GM23338 (cell line): ENCODE results near the gene SPC24.

Experiments used
- CREB1 ChIP-seq: fragments of 250-450 bp; sonication (Bioruptor Pico); IDR thresholded peaks from 2 replicates; pipeline ENCODE4 v1.5.0; 2020; ENCODE audit warnings: low read depth, mild to moderate bottlenecking, moderate library complexity
- ETS1 ChIP-seq: IDR thresholded peaks from 2 replicates; pipeline ENCODE4 v1.6.1; 2016; ENCODE audit warnings: antibody characterized with exemption
- EZH2 ChIP-seq: fragments of 200-600 bp; sonication (generic); IDR thresholded peaks from one replicate; pipeline ENCODE4 v1.8.0; 2017; ENCODE audit warnings: antibody characterized with exemption, mild to moderate bottlenecking, low read depth; ENCODE audit not compliant: unreplicated experiment
- EZH2phosphoT487 ChIP-seq: fragments of 200-600 bp; sonication (generic); IDR thresholded peaks from one replicate; pipeline ENCODE4 v1.8.1; 2018; ENCODE audit warnings: antibody characterized with exemption; ENCODE audit not compliant: unreplicated experiment
- JUNB ChIP-seq: IDR thresholded peaks from one replicate; pipeline ENCODE4 v1.6.1; 2016; ENCODE audit warnings: antibody characterized with exemption; ENCODE audit not compliant: unreplicated experiment
- NANOG ChIP-seq: IDR thresholded peaks from 2 replicates; pipeline ENCODE4 v1.6.1; 2016; ENCODE audit warnings: antibody characterized with exemption, borderline replicate concordance
- POLR2AphosphoS5 ChIP-seq: IDR thresholded peaks from 2 replicates; pipeline ENCODE4 v1.6.1; 2016; ENCODE audit warnings: antibody characterized with exemption, low read depth
- REST ChIP-seq: IDR thresholded peaks from one replicate; pipeline ENCODE4 v1.6.1; 2018; ENCODE audit warnings: antibody characterized with exemption; ENCODE audit not compliant: unreplicated experiment
- STAT1 ChIP-seq: IDR thresholded peaks from one replicate; pipeline ENCODE4 v1.6.1; 2016; ENCODE audit warnings: antibody characterized with exemption; ENCODE audit not compliant: unreplicated experiment
- ZNF114 ChIP-seq: fragments of 250-450 bp; sonication (Bioruptor Pico); IDR thresholded peaks from 2 replicates; pipeline ENCODE4 v1.5.0; 2020; ENCODE audit warnings: mild to moderate bottlenecking, moderate library complexity
- ZNF331 ChIP-seq: fragments of 250-450 bp; sonication (Bioruptor Pico); IDR thresholded peaks from 2 replicates; pipeline ENCODE4 v1.5.0; 2020; ENCODE audit warnings: low read depth, mild to moderate bottlenecking, moderate library complexity
- ZNF462 ChIP-seq: fragments of 250-450 bp; sonication (Bioruptor Pico); IDR thresholded peaks from 2 replicates; pipeline ENCODE4 v1.5.0; 2020; ENCODE audit warnings: mild to moderate bottlenecking, moderate library complexity
- TF ChIP-seq, protein P1 (sequence below), 2 experiments: fragments of 200-600 bp in 1 of 2; sonication (generic) in 1 of 2; conservative IDR thresholded peaks; 2 replicates each; pipeline versions ENCODE4 v1.5.1 to v1.6.1; 2016 to 2017; ENCODE audit warnings: antibody characterized with exemption in 2 of 2, low read depth in 2 of 2, mild to moderate bottlenecking in 2 of 2, moderate library complexity in 1 of 2

- TF ChIP-seq EZH2 (no peak), POLR2AphosphoS5 (no peak), JUNB (no peak), EZH2phosphoT487 (no peak), CREB1 (CRISPR knock-in tag) (no peak), REST (no peak), ETS1 (no peak), ZNF331 (CRISPR knock-in tag) (no peak), STAT1 (no peak), ZNF114 (CRISPR knock-in tag) (no peak), NANOG (no peak), ZNF462 (no peak)
- TF ChIP-seq, protein P1, sequence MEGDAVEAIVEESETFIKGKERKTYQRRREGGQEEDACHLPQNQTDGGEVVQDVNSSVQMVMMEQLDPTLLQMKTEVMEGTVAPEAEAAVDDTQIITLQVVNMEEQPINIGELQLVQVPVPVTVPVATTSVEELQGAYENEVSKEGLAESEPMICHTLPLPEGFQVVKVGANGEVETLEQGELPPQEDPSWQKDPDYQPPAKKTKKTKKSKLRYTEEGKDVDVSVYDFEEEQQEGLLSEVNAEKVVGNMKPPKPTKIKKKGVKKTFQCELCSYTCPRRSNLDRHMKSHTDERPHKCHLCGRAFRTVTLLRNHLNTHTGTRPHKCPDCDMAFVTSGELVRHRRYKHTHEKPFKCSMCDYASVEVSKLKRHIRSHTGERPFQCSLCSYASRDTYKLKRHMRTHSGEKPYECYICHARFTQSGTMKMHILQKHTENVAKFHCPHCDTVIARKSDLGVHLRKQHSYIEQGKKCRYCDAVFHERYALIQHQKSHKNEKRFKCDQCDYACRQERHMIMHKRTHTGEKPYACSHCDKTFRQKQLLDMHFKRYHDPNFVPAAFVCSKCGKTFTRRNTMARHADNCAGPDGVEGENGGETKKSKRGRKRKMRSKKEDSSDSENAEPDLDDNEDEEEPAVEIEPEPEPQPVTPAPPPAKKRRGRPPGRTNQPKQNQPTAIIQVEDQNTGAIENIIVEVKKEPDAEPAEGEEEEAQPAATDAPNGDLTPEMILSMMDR (conservative IDR thresholded peaks at IDR 0.05; ENCODE audit: low read depth in 2 of 2), result no peak
Measured at GRCh38 chr19:11152318-11153062, 3.1 kb downstream of the SPC24 start.
